AG04450 (cell line): ENCODE data around the gene TNFRSF1B. TPM values are rescaled to one million over a fixed set of nuclear protein-coding genes. Genes with fewer than 3 reads are reported as not detected.

Source experiments
- CTCF ChIA-PET: fragments of 300-600, 350-600 bp; formaldehyde crosslinking; extraction: SDS; loops from one replicate; lab custom pipeline; 2022; ENCODE audit warnings: antibody characterized with exemption, inconsistent platforms; lab: Charles Lee
- POLR2A ChIA-PET: fragments of 350-600 bp; formaldehyde crosslinking; extraction: SDS; loops from one replicate; lab custom pipeline; 2021; ENCODE audit warnings: antibody characterized with exemption, inconsistent platforms; lab: Yijun Ruan, JAX
- DNase-seq: peaks from one replicate; pipeline ENCODE4 v3.0.0-alpha.2; 2011; ENCODE audit warnings: low read depth, low spot score
- H3K27ac ChIP-seq: one replicate; pipeline ENCODE4 v1.5.1; 2012; ENCODE audit warnings: low read depth, low read length, control low read depth
- H3K27me3 ChIP-seq: one replicate; pipeline ENCODE4 v1.6.0; 2012; ENCODE audit warnings: low read length; ENCODE audit not compliant: control insufficient read depth, insufficient read depth
- H3K4me3 ChIP-seq: 2 replicates; pipeline ENCODE4 v1.5.1; 2011; ENCODE audit warnings: mild to moderate bottlenecking, low read depth, low read length, control low read depth
- H3K9me3 ChIP-seq: 2 replicates; pipeline ENCODE4 v1.5.1; 2012; ENCODE audit warnings: low read length; ENCODE audit not compliant: control insufficient read depth, insufficient read depth
- polyA plus RNA-seq: library from polyadenylated mRNA; depleted of rRNA; stranded (reverse); fragments of >200 nt; gene quantifications from 2 replicates; pipeline ENCODE4 v1.2.3, GENCODE V29; 2011
- TF ChIP-seq, protein P1 (sequence below): IDR thresholded peaks from 2 replicates; pipeline ENCODE4 v1.5.1; 2011; ENCODE audit warnings: low read depth, low read length, control low read depth, inconsistent platforms

TNFRSF1B gene
- polyA plus RNA-seq, 1 experiment, result 5.9 TPM

DNA sequence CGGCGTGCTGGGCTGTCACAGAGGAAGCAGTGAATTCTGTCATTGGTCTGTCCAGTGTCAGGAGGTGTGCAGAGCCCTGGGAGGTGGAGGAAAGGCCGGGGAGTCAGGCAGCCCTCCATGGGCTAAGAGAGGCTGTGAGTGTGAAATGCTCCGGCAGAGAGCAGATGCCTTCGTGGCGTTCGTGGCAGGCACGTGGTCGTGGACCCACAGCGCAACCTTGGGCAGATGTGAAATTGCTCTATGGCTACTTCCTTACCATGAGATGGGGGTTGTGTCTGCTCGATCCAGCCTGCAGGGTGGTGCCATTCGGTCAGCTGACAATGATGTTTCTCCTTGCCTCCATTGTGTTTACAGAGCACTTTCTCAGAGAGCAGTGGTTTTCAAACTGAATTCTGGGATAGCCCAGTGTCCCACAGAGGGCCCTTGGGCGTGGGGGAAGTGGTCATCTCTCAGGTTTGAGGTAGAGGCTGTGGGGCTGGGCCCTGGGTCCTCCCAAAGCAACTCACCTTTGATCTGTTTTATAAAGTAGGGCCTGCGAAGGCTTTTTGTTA is 27.9 kb downstream of the TNFRSF1B start:
- Histone ChIP-seq H3K9me3 (no peaks in the 10 kb centered on the region), H3K27ac (no peak overlapping the region), H3K27me3 (no peaks in the 10 kb centered on the region), H3K4me3 (no peak overlapping the region)
- TF ChIP-seq, protein P1, sequence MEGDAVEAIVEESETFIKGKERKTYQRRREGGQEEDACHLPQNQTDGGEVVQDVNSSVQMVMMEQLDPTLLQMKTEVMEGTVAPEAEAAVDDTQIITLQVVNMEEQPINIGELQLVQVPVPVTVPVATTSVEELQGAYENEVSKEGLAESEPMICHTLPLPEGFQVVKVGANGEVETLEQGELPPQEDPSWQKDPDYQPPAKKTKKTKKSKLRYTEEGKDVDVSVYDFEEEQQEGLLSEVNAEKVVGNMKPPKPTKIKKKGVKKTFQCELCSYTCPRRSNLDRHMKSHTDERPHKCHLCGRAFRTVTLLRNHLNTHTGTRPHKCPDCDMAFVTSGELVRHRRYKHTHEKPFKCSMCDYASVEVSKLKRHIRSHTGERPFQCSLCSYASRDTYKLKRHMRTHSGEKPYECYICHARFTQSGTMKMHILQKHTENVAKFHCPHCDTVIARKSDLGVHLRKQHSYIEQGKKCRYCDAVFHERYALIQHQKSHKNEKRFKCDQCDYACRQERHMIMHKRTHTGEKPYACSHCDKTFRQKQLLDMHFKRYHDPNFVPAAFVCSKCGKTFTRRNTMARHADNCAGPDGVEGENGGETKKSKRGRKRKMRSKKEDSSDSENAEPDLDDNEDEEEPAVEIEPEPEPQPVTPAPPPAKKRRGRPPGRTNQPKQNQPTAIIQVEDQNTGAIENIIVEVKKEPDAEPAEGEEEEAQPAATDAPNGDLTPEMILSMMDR, result no peak
- CTCF ChIA-PET, result interaction anchor here (1.4 to 6.1 kb wide), 2 partner anchors 70 to 71 kb away, joined by 6 to 36 read pairs; no protein-coding TSS in a partner anchor
- no peak for DNase-seq
- POLR2A ChIA-PET, result no interaction called here

DNA sequence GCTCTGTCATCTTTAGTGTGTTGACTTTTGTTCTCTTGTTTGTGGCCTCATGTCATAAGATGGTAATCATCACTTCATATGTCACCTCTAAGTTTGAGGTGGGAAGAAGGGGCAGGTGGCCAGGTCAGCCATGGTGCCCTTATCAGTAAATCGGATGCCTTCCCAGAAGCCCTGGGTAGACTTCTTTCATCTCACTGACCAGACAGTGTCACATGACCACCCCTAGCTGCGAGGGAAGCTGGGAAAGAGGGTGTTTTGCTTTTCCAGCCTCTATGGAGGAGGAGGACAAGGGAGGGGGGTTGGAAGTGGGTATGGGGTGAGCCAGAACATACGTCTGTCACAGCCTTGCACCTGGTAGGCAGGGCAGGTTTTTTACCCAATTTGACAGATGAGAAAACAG is 28.6 kb downstream of the TNFRSF1B start:
- DNase-seq, result no peak
- CTCF ChIA-PET, result interaction anchor here (6.1 kb wide), 1 partner anchor 71 kb away, joined by 36 read pairs; no protein-coding TSS in a partner anchor

DNA sequence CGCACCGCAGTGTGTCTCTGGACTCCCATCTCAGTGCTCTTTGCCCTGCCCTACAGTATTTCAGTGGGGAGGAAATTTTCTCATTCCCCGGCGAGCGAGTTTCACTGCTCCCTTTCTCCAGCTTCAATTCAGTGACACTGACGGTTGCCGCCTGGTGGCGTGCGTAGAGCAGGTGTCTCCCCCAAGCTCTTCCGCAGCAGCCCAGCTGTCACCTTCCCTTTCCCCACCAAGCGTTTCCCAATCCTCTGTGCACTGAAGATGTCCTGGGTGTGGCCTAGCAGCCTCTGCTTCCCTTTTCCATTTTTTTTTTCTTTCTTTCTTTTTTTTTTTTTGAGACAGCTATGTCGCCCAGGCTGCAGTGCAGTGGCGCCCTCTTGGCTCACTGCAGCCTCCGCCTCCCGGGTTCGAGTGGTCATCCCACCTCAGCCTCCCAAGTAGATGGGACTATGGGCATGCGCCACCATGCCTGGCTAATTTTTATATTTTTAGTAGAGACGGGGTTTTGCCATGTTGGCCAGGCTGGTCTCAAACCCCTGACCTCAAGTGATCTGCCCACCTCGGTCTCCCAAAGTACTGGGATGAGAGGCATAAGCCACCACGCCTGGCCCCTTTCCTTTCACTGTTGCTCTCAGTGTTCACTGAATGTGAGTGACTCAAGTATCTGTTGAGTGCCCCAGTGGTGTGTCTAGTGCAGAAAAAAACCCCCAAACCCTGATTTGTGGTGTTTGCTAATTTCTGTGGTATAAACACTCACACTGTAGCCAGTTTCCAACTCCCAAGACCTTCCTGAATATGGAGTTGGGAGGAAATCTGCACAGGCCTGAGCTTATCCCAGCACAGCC is 30.1 kb downstream of the TNFRSF1B start:
- Histone ChIP-seq H3K27me3 (no peaks in the 10 kb centered on the region), H3K27ac (no peak overlapping the region), H3K9me3 (no peaks in the 10 kb centered on the region), H3K4me3 (no peak overlapping the region)
- ChIA-PET POLR2A (no interaction called here), CTCF (interaction anchor here (0.6 to 6.1 kb wide), 3 partner anchors 9 to 72 kb away, joined by 3 to 36 read pairs (median 7); no protein-coding TSS in a partner anchor)
- TF ChIP-seq, protein P1, result 0 out of 2 replicates have a peak, but pooled peaks have one; percentile 7
- no peak for DNase-seq

More for the DNA sequence above, 28.6 kb downstream of the TNFRSF1B start:
- POLR2A ChIA-PET, result no interaction called here
- TF ChIP-seq, protein P1, result no peak
- Histone ChIP-seq H3K27ac (no peak overlapping the region), H3K4me3 (no peak overlapping the region), H3K27me3 (no peaks in the 10 kb centered on the region), H3K9me3 (no peaks in the 10 kb centered on the region)

DNA sequence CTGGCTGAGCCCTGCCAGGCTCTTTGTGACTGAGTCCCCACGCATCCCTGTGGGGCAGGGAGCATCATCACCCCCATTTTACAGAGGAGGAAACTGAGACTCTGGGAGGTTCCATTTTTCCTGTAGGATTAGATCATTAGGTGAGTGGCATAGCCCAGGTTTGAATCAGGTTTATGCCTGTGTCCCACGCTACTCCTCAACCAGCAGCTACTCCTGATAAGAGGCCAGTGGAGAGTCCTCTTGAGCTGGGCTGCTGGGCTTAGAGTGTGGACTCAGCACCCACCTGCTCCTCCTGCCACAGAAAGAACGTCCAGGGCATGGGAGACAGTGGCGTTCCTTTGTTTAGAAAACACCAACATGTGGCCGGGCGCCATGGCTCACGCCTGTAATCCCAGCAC is 30.7 kb downstream of the TNFRSF1B start:
- Histone ChIP-seq H3K9me3 (no peaks in the 10 kb centered on the region), H3K27ac (no peak overlapping the region), H3K27me3 (no peaks in the 10 kb centered on the region), H3K4me3 (no peak overlapping the region)
- DNase-seq, result no peak
- ChIA-PET CTCF (interaction anchor here (1.3 to 6.1 kb wide), 2 partner anchors 13 to 73 kb away, joined by 7 to 36 read pairs; no protein-coding TSS in a partner anchor), POLR2A (interaction anchor here (0.8 kb wide), 1 partner anchor 73 kb away, joined by 6 read pairs; no protein-coding TSS in a partner anchor)
- TF ChIP-seq, protein P1, result no peak

DNA sequence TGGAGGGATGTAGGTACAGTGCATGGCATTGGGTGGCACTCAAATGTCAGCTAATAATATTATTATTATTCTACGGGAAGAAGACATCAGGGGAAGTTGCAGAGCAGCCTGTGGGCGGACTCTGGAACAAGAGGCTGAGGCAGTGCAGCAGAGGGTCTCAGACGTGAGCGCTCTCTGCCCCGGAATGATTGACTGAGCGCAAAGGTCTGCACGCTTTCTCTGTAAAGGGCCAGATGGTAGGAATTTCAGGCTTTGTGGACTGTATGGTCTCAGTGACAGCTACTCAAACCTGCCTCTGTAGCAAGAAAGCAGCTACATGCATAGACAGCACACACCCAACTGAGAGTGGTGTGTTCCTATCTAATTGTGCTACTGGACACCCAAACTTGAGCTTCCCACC is 33.4 kb downstream of the TNFRSF1B start:
- ChIA-PET POLR2A (interaction anchor here (0.8 to 1.1 kb wide), 2 partner anchors 8 to 50 kb away, joined by 3 read pairs; no protein-coding TSS in a partner anchor), CTCF (interaction anchor here (1.2 to 6.1 kb wide), 4 partner anchors 8 to 93 kb away, joined by 3 to 36 read pairs (median 5); no protein-coding TSS in a partner anchor)
- TF ChIP-seq, protein P1, result no peak
- Histone ChIP-seq H3K4me3 (no peak overlapping the region), H3K27ac (no peak overlapping the region), H3K27me3 (no peaks in the 10 kb centered on the region), H3K9me3 (no peaks in the 10 kb centered on the region)
- DNase-seq, result no peak
